T-helper 2 cell (primary cell): ENCODE data around the gene SRPK2.
A peak's percentile ranks its signal among the peaks of the same experiment; 100 is the strongest.
"Not testable (repeated sequence)": the region's sequence is repeated elsewhere in the genome, so short reads cannot be mapped to it uniquely, and the experiment has no call there.

Experiments used
- DNase-seq, 5 experiments: peaks; one replicate each; pipeline versions ENCODE4 v3.0.0 to v3.0.0-alpha.2; 2012 to 2022

The SRPK2 gene

DNA sequence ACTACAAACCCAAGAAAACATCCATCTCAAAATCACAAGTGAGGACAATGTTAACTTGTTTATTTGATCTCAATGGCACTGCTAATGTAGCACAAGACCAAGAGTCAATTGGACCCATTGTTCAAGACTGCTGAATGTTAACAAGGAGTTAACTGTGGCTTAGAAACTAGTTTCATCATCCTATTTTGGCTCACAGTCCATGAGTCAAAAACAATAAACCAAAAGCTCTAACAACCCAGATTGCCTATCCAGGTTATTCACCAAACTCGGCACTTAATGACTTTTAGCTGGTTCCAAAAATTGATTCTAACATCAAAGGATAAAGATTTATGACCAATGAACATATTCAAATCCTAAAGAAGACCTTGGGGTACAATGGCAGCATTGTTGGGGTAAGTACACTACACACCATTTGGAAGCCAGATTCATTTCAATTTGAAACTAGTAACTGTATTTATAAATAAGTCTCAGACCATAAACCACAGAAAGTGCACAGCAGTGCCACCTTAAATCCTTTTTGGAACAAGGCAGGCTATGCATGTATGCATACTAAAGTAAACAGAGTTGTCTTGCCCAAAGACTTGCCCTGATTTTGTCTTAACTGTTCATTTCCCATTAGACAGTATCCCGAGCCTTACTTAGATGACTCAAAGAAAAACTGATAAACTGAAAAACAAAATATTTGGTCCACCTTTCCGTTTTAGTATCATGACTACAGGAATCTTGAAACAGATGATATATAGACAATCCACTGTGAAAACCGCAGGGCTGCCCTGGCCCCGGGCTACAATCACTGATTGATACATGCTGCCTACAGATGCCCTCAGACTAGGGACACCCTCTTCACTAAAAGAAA lies 84.5 kb downstream of the SRPK2 start:
- peak in 1 of 5 experiments; percentile 66 for DNase-seq

- peak in 2 of 5 experiments; percentile 63 to 77 for DNase-seq
Measured at GRCh38 chr7:105300587-105300986, 88.1 kb downstream of the SRPK2 start.

DNA sequence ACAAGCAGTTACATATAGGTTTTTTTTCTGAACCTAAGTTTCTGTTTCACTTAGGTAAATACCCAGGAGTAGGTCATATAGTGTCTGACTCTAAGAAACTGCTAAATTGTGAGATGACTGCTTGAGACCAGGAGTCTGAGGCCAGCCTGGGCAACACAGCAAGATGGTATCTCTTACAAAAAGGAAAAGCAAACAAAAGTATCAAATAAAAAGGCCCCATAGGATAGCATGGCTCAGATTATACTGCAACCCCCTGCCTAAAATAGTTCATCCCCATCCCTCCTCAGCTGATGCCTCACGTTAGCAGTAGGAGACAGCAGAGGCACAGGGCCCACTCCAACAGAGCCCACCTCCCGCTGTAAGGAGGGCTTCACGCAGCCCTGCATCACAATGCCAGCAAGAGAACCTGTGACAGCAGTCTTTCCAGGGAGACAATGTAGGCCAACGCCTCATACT lies 90.3 kb downstream of the SRPK2 start:
- peak in 1 of 5 experiments; percentile 86 for DNase-seq

DNA sequence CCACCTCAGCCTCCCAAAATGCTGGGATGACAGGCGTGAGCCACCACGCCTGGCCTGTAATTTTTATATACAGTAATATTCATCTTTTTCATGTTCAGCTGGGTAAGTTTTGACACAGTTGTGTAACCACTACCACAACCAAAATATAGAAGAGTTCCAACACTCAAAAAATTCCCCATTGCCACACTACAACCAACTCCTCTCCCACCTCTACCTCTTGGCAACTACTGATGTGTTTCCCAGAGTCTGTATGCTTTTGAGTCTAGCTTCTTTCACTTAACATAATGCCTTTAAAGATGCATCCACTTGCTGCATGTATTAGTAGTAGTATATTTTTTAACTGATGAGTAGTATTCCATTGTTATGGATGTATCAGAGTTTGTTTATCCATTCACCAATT lies 90.7 kb downstream of the SRPK2 start:
- DNase-seq = peak in 1 of 5 experiments; percentile 46

DNA sequence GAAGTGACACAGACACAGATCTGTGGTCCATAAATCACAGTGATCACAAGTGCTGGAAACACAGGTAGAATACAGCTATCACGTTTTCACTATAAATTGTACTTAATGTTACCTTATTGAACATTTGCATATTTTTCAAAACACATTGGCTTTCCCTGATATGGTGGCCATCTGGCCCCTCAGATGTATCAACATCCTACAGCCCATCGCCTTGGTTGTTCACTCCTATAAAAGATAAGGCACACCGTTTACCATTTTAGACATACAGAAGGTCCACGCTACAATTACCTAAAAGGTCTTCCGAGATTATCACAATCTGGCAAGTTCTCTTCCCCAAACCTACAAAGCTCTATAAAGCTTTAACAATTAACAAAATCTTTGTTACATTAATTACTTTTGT lies 91.4 kb downstream of the SRPK2 start:
- no peak for DNase-seq

GRCh38 chr7:105296491-105296890 lies 92.2 kb downstream of the SRPK2 start:
- DNase-seq = no peak

DNA sequence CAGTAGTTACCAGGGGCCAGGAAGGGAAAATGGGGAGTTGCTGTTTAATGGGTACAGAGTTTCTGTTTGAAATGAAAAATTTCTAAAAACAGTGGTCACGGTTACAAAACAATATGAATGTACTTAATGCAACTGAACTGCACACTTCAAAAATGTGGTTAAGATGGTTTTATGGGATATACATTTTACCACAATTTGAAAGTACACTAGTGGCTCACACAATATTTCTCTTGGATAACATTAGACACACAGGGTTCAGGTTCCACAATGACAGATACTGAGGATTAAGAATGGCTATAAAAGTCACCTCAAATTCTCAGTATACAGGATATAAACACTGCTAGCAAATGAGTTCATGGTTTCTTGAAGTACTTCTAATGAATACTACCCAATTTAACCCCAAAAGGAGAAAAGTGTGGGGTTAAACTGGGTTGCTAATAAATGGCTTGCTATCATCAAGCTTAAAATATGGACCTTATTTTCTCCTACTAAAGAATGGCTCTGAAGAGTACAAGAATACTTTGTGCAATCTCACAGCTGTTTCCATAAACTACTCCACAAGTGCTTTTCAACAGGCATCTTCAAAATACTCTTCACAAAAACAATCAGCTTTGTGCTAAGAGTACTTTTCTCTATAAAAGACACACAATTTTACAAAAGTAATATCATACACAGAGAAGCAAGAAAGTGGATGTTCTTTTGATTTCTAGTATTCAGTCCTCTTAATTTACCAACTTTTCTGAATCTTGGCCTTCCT lies 92.9 kb downstream of the SRPK2 start:
- DNase-seq = peak in 1 of 5 experiments; percentile 80

DNA sequence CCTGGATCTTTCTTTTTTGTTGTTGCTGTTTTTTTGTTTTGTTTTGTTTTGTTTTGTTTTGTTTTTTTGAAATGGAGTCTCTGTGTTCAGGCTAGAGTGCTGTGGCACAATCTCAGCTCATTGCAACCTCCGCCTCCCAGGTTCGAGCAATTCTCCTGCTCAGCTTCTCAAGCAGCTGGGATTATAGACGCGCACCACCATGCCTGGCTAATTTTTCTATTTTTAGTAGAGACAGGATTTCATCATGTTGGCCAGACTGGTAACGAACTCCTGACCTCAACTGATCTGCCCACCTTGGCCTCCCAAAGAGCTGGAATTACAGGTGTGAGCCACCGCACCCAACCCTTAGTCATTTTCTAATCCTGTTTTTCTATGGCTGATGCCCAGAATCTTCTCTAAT lies 94.2 kb downstream of the SRPK2 start:
- DNase-seq = not testable (repeated sequence)

DNA sequence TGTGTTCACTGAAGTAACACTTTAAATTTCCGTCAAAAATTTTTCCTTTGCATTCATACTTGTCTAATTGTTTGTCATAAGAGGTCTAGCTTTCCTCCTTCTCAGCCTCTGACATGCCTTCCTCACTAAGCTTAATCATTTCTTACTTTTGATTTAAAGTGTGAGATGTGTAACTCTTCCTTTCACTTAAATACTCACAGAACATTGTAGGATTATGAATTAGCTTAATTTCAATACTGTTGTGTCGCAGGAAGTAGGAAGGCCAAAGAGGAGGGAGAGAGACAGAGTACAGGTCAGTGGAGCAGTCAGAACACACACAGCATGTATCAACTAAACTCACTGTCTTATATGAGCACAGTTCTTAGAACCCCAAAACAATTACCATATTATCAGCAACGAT lies 99.0 kb downstream of the SRPK2 start:
- peak in 1 of 5 experiments; percentile 63 for DNase-seq

GRCh38 chr7:105286441-105286840 lies 102.3 kb downstream of the SRPK2 start:
- DNase-seq = no peak

DNA sequence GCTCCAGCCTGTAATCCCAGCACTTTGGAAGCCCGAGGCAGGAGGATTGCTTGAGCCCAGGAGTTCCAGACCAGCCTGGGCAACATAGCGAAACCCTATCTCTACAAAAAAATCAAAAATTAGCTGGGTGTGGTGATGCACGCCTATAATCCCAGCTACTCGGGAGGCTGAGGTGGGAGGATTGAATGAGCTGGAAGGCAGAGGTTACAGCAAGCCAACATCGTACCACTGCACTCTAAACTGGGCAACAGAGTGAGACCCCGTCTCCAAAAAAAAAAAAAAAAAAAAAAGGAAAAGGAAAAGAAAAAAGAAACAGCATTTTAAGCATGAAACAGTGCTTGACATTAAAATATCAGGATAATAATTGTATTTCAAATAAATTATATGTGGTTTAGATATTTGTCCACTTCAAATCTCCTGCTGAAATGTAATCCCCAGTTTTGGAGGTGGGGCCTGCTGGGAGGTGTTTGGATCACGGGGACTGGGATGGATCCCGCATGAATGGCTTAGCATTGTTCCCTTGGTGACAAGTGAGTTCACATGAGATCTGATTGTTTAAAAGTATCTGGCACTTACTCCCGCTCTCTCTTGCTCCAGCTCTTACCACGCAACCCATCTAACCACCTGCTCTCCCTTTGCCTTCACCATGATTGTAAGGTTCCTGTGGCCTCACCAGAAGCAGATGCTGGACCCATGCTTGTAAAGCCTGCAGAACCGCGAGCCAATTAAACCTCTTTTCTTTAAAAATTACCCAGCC lies 103.4 kb downstream of the SRPK2 start:
- no peak for DNase-seq

DNA sequence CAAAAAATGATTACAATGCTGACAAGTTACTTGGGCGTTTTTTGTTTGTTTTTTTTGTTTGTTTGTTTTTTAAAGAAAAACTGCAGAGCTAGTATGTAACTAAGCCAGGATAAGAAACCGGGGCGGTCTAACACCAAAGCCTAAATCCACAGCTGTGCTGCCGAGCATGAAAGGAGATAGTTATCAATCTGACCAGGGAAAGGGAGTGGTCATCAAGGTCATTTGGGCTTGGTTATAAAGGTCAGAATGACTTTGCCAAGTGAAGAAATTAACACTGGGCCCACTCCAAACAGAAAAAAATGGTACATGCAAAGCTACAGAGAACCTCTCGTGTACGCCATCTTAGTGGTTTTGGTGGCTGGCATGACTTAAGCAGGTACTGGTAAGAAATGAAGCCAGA lies 104.7 kb downstream of the SRPK2 start:
- DNase-seq = no peak

DNA sequence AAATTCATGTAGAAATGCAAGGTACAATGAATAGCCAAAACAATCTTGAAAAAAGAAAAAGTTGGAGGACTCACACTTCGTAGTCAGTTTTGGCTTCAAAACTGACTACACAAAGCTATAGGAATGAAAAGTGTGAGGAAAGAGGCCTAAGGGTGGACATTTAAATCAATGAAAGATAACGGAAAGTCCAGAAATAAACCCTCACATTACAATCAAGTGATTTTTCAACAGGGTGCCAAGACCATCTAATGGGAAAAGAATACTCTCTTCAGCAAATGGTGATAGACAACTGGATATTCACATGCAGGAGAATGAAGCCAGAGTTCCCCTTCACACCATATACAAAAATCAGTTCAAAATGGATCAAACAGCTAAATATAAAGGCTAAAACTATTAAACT lies 106.8 kb downstream of the SRPK2 start:
- no peak for DNase-seq

GRCh38 chr7:105279688-105280007 lies 109.1 kb downstream of the SRPK2 start:
- no peak for DNase-seq

GRCh38 chr7:105278973-105279687 lies 109.6 kb downstream of the SRPK2 start:
- no peak for DNase-seq

- DNase-seq = no peak
Measured at GRCh38 chr7:105278565-105278964, 110.2 kb downstream of the SRPK2 start.

DNA sequence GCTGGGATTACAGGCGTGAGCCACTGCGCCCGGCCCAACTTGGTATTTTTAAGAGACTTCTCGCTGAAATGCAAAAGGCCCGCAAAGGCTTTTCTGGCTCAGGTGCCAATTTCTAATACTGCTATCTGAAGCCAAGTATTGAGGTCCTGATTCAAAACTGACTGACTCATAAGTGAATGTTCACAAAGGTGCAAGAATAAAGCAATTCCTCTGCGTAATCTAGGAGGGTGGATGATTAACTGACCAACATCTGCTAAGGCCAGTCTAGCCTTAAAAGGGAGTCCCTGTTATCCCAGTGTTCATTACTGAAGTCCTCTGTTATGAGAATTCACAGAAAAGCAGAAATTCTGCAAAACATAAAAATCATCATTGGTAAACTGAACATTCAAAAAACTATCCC lies 111.4 kb downstream of the SRPK2 start:
- DNase-seq = no peak

DNA sequence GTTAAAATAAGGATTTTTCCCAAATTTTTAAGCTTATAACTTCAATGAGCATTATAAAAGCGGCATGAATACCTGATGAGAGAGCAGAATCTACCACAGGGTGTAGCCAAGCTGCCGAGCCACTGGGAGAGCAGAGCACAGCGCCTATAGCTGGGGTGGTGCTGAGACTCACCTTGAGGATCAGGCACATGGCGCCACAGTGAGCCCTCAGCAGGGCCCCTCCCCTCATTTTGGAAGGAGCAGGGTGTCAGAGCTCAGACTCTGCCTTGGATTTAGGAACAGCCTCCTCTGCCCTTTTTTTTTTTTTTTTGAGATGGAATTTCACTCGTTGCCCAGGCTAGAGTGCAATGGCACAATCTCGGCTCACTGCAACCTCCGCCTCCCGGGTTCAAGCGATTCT lies 118.6 kb downstream of the SRPK2 start:
- DNase-seq = peak in 1 of 5 experiments; percentile 13

DNA sequence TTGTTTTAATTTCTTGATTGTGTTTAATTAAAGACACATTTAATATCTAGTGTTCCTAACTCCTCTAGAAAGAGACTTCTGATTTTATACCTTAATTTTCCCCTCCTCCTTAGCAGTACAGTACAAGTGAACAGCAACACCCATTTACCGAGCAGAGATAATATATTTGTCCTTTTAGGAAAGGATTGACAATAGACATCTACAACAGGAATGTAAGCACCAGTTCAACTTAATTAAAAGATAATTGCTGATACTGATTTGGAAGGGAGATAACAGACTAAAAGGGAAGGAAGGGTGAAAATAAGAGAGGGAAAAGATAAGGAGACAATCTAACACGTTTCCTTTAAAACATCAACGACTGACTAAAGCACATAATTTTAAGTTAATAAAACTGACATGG lies 119.3 kb downstream of the SRPK2 start:
- no peak for DNase-seq

GRCh38 chr7:105268511-105269392 lies 120.0 kb downstream of the SRPK2 start:
- DNase-seq = peak in 2 of 5 experiments; percentile 12 to 59

DNA sequence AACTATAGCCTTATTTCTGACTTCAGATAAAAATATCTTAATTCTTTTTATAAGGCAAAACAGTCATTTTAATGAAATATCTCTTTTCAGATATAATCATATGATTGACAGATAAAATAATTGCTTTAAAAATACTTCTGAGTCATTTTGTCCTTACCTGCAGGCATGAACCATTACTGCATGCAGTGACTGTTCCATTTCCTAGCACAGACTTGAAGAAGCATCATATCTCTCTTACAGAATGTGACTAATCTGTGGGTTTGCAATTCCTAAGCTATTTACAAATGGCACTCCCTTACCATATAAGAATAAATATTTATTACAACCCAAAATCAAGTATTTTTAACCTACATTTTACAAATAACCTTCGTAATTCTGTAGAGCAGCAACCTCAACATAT lies 120.7 kb downstream of the SRPK2 start:
- DNase-seq = peak in 1 of 5 experiments; percentile 71
